ENCODE results near the gene WDR33. TPM values are rescaled to one million over a fixed set of nuclear protein-coding genes. Genes with fewer than 3 reads are reported as not detected.

WDR33 gene
- total RNA-seq, 1 donor from 2014 or later = 23.5 TPM

GRCh38 chr2:127655209-127656073, 155.5 kb downstream of the WDR33 start:
- TF ChIP-seq CTCF (IDR thresholded peaks at IDR 0.05; ENCODE audit: insufficient read depth, low read length, poor library complexity, severe bottlenecking) = no peak
- Histone ChIP-seq H3K27me3 (ENCODE audit: control insufficient read depth, insufficient read depth, low read length) (no peaks in the 10 kb centered on the region), H3K36me3 (ENCODE audit: control insufficient read depth, insufficient read depth, low read length) (no peaks in the 10 kb centered on the region), H3K4me3 (ENCODE audit: low read depth, low read length) (no peak overlapping the region)
- DNase-seq (ENCODE audit: low read depth) = no peak

- peaks cover 2% of the 10 kb centered on the region for H3K27me3 ChIP-seq (ENCODE audit: control insufficient read depth, insufficient read depth, low read length)
- no peak for TF ChIP-seq CTCF (IDR thresholded peaks at IDR 0.05; ENCODE audit: insufficient read depth, low read length, poor library complexity, severe bottlenecking)
- no peak overlapping the region for H3K4me3 ChIP-seq (ENCODE audit: low read depth, low read length)
- no peaks in the 10 kb centered on the region for H3K36me3 ChIP-seq (ENCODE audit: control insufficient read depth, insufficient read depth, low read length)
- DNase-seq (ENCODE audit: low read depth) = no peak
Observed at GRCh38 chr2:127654838-127655175, 156.2 kb downstream of the WDR33 start.

- H3K27me3 ChIP-seq (ENCODE audit: control insufficient read depth, insufficient read depth, low read length) = peaks cover 2% of the 10 kb centered on the region
- no peaks in the 10 kb centered on the region for H3K36me3 ChIP-seq (ENCODE audit: control insufficient read depth, insufficient read depth, low read length)
- no peak for TF ChIP-seq CTCF (IDR thresholded peaks at IDR 0.05; ENCODE audit: insufficient read depth, low read length, poor library complexity, severe bottlenecking)
- no peak overlapping the region for H3K4me3 ChIP-seq (ENCODE audit: low read depth, low read length)
- DNase-seq (ENCODE audit: low read depth) = no peak
Observed at GRCh38 chr2:127654084-127654837, 156.7 kb downstream of the WDR33 start.

- Histone ChIP-seq H3K4me3 (ENCODE audit: low read depth, low read length) (no peak overlapping the region), H3K27me3 (ENCODE audit: control insufficient read depth, insufficient read depth, low read length) (peaks cover 2% of the 10 kb centered on the region), H3K36me3 (ENCODE audit: control insufficient read depth, insufficient read depth, low read length) (no peaks in the 10 kb centered on the region)
- no peak for DNase-seq (ENCODE audit: low read depth)
- no peak for TF ChIP-seq CTCF (IDR thresholded peaks at IDR 0.05; ENCODE audit: insufficient read depth, low read length, poor library complexity, severe bottlenecking)
Observed at GRCh38 chr2:127653421-127654083, 157.4 kb downstream of the WDR33 start.

GRCh38 chr2:127652786-127653357, 158.1 kb downstream of the WDR33 start:
- no peaks in the 10 kb centered on the region for H3K36me3 ChIP-seq (ENCODE audit: control insufficient read depth, insufficient read depth, low read length)
- no peak overlapping the region for H3K4me3 ChIP-seq (ENCODE audit: low read depth, low read length)
- peaks cover 2% of the 10 kb centered on the region for H3K27me3 ChIP-seq (ENCODE audit: control insufficient read depth, insufficient read depth, low read length)
- no peak for TF ChIP-seq CTCF (IDR thresholded peaks at IDR 0.05; ENCODE audit: insufficient read depth, low read length, poor library complexity, severe bottlenecking)
- DNase-seq (ENCODE audit: low read depth) = no peak
